NCI-H82 (cell line): ENCODE measurements around the gene IER5.

ENCODE experiments used
- DNase-seq: peaks from one replicate; lab custom pipeline; 2025; lab: John Stamatoyannopoulos, UW

IER5 gene

GRCh38 chr1:181099152-181100014, 10.9 kb downstream of the IER5 start:
- DNase-seq: peak; percentile 89

DNA sequence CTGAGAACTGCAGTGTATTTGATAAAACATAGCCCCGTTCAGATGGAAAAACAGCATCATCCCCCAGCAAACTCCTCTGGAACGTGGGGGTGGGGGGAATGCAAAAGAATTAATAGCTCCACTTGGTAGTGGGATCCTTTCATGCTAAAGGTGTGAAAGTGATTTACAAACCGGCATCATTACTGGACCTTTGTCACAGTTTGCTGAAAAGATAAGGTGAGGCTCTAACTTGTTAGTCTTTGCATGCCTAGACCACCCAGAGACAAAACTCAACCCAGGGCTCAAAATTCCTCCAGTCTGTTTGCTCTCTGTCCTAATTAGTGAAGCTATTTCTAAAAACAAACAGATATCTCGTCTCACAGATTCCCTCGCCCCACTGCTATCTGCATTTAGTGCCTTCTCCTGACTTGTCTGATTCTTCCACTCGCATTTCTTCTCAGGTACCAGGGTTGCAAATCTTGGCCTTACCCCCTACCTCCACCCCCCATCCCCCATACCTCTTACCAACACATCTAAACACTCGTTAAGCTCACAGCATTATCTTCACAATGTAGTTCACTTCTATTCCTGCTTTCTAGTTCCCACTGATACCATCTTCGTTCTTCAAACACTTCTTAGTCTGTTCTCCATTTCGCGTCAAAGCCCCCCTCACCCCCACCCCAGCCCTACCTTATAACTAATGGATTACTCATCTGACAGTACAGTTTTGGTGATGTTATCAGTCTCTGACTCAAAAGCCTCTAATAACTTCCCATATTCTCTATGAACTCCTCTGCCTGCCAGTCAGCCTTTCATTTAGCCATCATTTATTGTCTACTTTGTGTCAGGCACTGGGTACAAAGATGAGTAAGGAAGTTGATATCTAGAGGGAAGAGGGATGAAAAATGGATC, 11.8 kb downstream of the IER5 start:
- peak; percentile 55 for DNase-seq

- no peak for DNase-seq
Measured at GRCh38 chr1:181100934-181101333, 12.4 kb downstream of the IER5 start.

GRCh38 chr1:181101581-181102226, 13.2 kb downstream of the IER5 start:
- DNase-seq: peak; percentile 26

- no peak for DNase-seq
Measured at GRCh38 chr1:181102841-181103240, 14.3 kb downstream of the IER5 start.

DNA sequence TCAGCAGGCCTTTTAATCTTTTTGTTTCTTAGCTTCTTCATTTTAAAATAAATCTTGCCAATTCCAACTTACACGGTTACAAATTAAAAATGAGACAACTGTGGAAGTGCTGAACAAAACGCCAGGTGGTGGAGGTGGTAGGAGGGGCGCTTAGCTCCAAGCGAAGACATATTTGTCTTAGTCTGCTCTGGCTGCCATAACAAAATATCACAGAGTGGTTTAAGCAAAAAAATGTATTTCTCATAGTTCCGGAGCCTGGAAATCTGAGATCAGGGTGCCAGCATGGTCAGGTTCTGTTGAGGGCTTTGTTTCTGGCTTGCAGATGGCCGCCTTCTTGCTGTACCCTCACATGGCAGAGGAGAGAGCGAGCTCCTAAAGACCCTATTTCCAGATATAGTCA, 14.9 kb downstream of the IER5 start:
- DNase-seq: no peak

- no peak for DNase-seq
Measured at GRCh38 chr1:181104042-181104789, 15.7 kb downstream of the IER5 start.

DNA sequence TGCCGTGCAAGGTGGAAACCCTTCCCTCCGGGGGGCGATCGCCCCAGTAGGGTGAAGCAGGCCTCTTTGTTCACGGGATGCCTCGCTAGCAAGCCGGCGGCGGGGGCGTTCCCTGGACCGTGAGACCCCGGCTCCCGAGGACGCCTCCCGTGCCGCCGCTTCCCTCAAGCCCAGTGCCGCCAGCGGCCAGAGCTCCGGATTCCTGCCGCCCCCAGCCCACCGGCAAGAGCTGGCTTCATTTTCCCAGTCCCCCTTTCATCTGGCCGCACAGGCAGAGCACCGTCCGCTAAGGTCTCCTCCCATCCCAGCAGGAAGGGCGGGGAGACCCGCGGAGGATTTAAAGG, 16.3 kb downstream of the IER5 start:
- peak; percentile 86 for DNase-seq

- DNase-seq: peak; percentile 97
Measured at GRCh38 chr1:181105134-181106021, 16.9 kb downstream of the IER5 start.

DNA sequence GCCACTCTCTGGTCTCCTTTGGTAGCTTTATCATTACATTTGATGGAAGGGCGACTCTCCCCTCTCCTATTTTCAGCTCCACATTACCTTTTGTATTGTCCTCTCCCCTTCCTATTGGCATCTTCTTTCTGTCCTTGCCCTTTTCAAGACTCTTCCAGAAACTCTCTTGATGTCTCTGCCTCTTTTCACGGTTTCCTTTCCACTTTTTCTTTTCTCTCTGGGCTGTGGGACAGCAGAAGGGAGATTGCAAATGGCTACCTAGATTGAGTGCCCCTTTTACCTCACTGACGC, 17.5 kb downstream of the IER5 start:
- no peak for DNase-seq

GRCh38 chr1:181106479-181106878, 18.0 kb downstream of the IER5 start:
- no peak for DNase-seq

- no peak for DNase-seq
Measured at GRCh38 chr1:181107711-181108110, 19.2 kb downstream of the IER5 start.

DNA sequence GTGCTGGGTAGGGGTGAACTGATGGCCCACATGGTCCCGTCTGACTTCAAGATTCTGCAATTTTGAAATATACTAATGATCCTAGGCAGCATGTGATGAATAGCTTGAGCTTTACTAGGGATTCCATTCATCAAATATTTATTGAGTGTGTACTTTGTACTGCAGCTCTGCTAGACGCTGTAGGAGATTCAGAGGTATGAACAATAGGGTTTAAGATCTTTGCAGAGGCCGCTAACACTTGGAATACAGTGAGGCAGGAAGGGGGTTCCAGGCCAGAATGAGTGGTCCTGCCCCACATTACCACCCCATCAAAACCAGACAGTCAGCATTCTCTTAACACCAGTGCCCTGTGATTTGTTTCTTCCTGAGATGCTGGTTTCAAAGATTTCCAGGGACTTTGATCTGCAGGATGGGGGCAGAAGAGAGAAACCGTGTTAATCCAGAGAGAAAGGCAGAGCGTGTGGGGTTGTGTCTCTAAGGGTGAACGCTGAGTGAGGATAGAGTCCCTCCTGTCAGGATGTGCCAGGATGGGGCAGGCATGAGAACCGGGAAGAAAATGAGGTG, 19.9 kb downstream of the IER5 start:
- no peak for DNase-seq

DNA sequence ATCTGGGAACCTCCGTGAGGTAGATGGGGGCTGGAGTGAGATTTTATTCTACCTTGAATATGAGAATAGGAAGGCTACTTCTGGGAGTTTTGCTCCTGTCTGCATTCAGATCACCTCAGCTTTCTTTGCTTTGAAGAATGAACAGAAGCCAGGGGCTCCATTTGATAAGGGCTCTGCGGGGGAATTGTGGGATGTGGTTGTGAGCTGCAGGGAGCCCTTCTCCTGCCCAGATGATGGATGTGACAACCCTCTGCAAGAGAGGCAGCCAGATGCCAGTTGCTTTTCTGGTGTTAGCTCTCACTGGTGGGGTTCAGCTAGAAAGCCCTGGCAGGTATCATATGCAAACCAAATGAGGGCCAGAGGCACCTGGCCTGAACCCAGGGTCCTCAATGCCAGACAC, 21.5 kb downstream of the IER5 start:
- DNase-seq: no peak

GRCh38 chr1:181111559-181111958, 23.1 kb downstream of the IER5 start:
- no peak for DNase-seq

GRCh38 chr1:181112071-181112929, 23.8 kb downstream of the IER5 start:
- DNase-seq: no peak

DNA sequence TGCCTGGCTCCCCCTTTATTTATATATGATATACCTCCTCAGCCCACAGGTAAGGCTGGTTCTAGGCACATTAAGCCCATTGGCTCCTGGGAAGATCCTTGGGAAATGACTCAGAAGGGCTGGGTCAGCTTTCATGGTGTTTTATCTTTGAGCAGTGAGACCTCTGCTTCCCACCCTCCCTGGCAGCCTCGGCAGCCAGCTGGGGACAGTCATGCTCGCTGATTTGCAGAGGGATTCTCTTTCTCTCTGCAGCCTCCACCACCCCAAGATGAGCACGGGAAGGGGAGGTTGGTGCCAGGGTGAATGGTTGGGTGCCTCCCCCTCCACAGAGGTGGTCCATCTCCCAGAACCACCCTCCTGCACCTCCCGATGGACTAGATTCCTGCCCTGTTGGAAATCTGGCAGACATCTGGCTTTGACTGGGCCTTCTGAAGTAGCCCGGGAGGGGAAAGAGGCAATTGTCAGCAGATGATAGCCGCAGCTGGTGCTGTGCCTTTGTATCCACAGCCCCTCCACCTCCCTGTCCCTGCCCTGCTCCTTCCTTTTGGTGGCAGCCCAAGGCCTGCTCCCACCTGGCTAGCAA, 24.6 kb downstream of the IER5 start:
- DNase-seq: no peak

DNA sequence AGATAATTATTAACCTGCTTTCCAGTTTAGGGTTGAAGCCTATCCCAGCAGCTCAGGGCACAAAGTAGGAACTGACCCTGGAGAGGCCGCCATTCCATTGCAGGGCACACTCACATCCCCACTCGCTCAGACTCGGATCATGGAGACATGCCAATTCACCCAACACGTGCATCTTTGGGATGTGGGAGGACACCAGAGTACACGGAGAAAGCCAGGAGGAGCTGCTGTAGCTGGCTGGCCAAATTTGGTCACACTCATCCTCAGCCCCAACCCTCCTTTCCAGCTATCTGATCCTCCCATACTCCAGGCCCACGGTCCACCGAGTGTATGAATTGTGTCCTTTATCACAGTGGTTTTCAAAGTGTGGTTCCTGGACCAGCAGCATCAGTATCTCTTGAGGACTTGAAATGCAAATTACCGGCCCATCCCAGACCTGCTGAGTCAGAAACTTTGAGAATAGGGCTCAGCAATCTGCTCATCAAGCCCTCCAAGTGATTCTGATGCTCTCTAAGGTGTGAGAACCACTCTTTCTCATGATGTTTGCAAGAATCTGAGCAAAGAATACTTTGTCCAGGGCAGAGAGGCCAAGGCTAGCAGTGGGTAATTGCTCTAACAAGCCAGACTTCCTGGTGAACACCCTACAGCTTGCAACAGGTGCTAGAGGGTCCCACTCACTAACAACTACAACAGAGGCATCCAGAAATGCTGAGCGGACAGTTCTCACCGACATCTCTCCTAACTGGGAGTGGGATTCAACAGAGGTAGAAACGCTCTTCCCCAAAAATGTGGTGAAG, 26.3 kb downstream of the IER5 start:
- no peak for DNase-seq

DNA sequence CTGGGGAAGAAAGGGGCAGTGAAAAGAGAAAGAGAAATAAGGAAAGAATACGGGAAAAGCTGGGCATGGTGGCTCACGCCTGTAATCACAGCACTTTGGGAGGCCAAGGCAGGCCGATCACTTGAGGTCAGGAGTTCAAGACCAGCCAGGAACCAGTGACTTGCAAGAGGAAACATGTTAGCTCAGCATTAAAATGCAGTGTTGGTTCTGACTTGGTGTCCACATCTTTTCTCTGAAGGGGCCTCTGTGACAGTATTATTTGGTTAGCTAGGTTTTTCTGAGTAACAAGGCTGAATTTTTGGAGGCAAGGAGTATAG, 26.8 kb downstream of the IER5 start:
- DNase-seq: no peak
